Iris pigment epithelial cell (primary cell): ENCODE data around the gene CNN2.

ENCODE experiments used
- DNase-seq: peaks from one replicate; pipeline ENCODE4 v3.0.0-alpha.2; 2011; ENCODE audit warnings: low read depth

The CNN2 gene

DNA sequence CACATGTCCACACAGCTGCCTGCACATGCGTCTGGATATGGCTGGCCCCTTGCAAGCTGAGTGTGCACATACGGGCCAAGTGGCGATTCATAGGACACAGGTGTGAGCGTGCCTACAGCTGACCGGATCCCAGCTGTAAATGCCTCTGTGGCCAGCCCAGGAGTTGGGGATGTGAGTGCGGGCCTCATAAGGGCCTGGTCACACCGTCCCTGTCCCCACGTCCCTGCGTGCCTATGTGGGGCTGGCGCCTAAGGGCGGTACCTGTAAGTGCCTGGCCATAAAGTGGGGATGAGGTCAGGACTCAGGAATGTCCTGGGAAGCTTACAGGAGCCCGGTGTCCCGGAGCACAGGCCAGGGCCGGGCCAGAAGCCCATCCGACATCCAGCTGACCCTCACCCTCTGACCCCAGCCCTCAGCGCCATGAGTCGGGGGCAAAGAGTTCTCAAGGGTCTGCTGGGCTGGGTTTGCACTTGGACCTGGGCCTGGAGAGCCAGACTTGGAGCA lies 39.2 kb downstream of the CNN2 start:
- DNase-seq = no peak

GRCh38 chr19:1066251-1066747 lies 39.9 kb downstream of the CNN2 start:
- no peak for DNase-seq

- no peak for DNase-seq
Observed at GRCh38 chr19:1066748-1067340, 40.4 kb downstream of the CNN2 start, which contains the start of gene ARHGAP45. Gene ARHGAP45, plus strand, starts transcription at chr19:1067167. Its CDS starts 239 bp downstream, at chr19:1067406.

DNA sequence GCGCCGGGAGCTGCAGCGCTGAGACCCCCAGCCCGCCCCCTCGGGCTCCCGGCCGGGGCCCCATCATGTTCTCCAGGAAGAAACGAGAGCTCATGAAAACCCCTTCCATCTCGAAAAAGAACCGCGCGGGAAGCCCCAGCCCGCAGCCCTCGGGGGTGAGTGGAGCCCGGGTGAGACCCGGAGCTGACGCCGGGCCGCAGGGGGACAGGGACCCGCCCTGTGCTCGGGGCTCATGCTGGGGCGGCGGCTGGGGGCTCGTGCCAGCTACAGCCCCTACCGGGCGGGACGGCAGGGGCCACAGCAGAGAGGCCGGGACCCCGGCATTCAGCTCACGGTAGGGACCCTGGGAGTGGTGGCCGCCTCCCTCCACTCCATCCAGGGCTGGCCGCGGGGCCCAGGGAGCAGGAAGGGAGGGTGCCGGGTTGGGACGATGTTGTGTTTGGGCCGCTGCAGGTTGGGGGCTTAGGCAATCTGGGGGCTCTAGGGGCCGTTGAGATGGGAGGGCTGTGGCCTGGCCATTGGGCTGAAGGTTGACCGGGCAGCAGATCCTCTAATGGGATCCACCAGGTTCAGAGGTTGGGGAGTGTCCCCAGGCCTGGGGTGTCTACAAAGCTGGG lies 41.0 kb downstream of the CNN2 start:
- no peak for DNase-seq

DNA sequence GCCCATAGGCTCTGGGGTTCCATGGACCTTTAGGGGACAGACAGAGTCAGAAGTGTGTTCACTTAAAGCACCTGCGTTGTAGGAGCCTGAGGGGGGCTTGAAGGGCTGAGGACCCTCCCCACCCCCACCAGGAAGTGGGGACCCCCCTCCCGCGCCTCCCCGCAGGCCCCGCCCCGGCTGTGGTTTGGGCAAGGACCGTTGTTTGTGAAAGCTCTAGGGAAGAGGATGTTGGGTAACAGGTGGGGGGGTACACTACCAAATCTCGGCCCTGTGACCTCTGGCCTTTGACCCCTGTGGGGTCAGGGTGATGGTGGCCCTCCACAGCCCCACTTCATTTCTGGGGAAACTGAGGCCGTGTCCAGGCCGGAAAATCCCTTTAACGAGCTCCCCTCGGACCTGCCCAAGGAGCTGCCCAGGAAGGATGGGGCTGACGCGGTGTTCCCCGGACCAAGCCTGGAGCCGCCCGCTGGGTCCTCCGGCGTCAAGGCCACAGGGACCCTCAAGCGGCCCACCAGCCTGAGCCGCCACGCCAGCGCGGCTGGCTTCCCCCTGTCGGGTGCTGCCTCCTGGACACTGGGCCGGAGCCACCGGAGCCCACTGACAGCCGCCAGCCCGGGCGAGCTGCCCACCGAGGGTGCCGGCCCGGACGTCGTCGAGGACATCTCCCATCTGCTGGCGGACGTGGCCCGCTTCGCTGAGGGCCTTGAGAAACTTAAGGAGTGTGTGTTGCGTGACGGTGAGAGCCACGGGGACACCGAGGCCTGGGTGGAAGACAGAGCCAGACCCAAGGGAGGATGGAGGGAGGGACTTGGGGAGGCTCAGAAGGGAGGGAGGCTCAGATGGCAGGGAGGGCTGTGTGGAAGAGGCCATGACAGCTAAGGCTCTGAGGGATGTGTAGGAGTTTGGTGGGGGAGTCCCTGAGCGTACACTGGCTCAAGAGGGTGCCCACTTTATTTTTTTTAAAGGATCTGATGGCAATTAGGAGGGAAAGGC lies 41.9 kb downstream of the CNN2 start:
- DNase-seq = no peak

DNA sequence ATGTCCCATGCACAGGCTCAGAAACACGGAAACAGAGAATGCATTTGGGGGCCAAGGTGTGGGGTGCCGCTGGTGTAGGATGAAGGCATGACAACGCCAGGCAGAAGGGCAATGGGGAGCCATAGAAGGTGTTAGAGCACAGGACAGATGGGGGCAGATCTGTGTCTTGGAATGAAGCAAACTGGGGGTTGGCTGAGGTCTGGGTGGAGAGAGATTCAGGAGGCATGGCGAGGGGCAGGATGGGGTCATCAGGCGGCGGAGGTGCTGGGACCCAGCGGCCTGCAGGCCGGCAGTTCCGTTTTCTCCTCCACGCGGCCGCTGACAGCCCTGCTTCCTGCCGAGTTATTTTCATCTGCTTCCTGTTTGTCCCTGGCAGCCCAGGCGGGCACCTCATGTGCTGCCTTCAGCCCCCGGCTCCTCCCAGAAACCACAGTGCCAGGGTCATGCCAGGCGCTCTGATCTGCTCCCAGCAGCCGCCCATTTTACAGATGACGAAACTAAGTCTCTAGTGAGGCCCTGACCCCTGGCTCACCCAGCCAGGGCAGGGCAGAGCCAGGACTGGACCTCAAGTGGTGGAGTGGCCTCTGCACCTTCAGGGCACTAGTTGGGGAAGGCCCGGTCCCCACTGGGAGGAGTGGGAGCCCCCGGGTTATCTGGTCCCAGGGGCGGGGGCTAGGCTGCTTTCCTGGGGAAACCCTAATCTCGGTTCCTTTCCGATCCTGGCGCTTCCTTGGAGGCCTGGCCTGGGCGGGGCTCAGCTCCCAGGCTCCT lies 42.8 kb downstream of the CNN2 start:
- no peak for DNase-seq

DNA sequence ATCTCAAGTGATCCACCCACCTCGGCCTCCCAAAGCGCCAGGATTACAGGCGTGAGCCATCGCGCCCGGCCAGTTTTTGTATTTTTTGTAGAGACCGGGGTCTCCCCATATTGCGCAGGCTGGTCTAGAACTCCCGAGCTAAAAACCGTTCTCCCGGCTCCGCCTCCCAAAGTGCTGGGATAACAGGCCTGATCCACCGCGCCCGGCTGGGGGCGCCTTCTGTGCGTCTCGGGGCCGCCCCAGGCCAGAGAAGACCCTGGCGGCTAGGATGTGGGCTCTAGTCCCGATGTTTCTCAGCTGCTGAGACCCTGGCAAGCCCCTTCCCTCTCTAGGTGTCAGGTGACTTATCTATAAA lies 44.1 kb downstream of the CNN2 start:
- no peak for DNase-seq

GRCh38 chr19:1070931-1071791 lies 44.8 kb downstream of the CNN2 start:
- no peak for DNase-seq

- DNase-seq = no peak
Observed at GRCh38 chr19:1072371-1073015, 46.1 kb downstream of the CNN2 start.

- no peak for DNase-seq
Observed at GRCh38 chr19:1073063-1073955, 46.9 kb downstream of the CNN2 start.

- no peak for DNase-seq
Observed at GRCh38 chr19:1073956-1074517, 47.6 kb downstream of the CNN2 start.

DNA sequence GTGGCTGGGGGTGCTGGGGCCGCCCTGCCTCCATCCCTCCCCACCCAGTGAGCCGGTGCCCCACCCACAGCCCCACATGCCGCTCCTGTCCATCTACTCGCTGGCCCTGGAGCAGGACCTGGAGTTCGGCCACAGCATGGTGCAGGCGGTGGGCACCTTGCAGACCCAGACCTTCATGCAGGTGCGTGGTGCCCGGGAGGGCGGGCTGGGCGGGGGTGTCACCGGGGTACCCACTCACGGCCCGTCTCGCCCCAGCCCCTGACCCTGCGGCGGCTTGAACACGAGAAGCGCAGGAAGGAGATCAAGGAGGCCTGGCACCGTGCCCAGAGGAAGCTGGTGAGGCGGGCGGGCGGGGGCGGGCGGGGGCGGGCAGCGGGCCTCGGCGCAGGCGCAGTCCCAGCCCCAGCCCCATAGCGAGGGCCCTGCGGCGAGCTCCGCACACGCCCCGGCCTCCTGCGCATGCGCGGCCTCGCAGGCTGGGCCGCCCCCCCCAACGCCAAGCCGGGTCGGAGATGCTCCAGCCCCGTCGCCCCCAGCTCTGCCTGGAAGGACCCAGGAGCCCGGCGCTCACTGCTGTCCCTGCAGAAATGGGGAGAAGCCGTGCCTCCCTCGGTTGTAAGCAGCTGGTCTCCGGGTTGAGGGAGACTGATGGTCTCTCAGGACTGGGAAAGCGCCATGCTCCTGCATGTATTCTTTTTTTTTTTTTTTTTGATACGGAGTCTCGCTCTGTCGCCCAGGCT lies 48.3 kb downstream of the CNN2 start:
- no peak for DNase-seq

GRCh38 chr19:1076046-1076386 lies 49.6 kb downstream of the CNN2 start:
- no peak for DNase-seq

GRCh38 chr19:1076951-1077350 lies 50.5 kb downstream of the CNN2 start:
- DNase-seq = no peak

GRCh38 chr19:1079566-1080111 lies 53.2 kb downstream of the CNN2 start:
- no peak for DNase-seq

GRCh38 chr19:1080360-1081161 lies 54.2 kb downstream of the CNN2 start:
- DNase-seq = no peak
